ENCODE measurements around the gene FGF1. TPM values are rescaled to one million over a fixed set of nuclear protein-coding genes. Genes with fewer than 3 reads are reported as not detected.
"Not testable (repeated sequence)": the region's sequence is repeated elsewhere in the genome, so short reads cannot be mapped to it uniquely, and the experiment has no call there.

Gene FGF1
- total RNA-seq, 1 experiment from 2014 or later, result 3.2 TPM

- Histone ChIP-seq H3K4me2 (ENCODE audit: insufficient read depth, insufficient read length, low read length) (no peak overlapping the region), H3K4me1 (ENCODE audit: insufficient read depth, low read length) (no peaks in the 10 kb centered on the region), H2AK5ac (ENCODE audit: insufficient read length, low read length) (no peak overlapping the region), H4K5ac (ENCODE audit: insufficient read length, low read depth, low read length) (no peak overlapping the region), H3K27ac (ENCODE audit: insufficient read length, low read depth, low read length) (no peak overlapping the region), H2AFZ (ENCODE audit: low read length) (no peak overlapping the region), H2BK20ac (ENCODE audit: low read depth, low read length, poor library complexity, severe bottlenecking) (no peak overlapping the region), H3T11ph (ENCODE audit: low read length) (no peak overlapping the region), H2BK12ac (ENCODE audit: insufficient read length, low read depth, low read length) (no peak overlapping the region), H2BK15ac (ENCODE audit: low read depth, low read length) (no peak overlapping the region), H3K23me2 (ENCODE audit: insufficient read length, low read depth, low read length, poor library complexity, severe bottlenecking) (no peaks in the 10 kb centered on the region), H3K9ac (ENCODE audit: extremely low read depth, insufficient read length, low read length) (no peak overlapping the region), H3K23ac (ENCODE audit: insufficient read length, low read depth, low read length) (no peak overlapping the region), H4K20me1 (ENCODE audit: control insufficient read depth, insufficient read depth, insufficient read length) (no peaks in the 10 kb centered on the region), H3K18ac (ENCODE audit: insufficient read length, low read depth, low read length) (no peak overlapping the region), H3K4ac (ENCODE audit: low read depth, low read length) (no peak overlapping the region), H4K91ac (ENCODE audit: insufficient read length, low read depth, low read length) (no peak overlapping the region), H3K9me3 (ENCODE audit: control insufficient read depth, low read depth, low read length) (no peaks in the 10 kb centered on the region), H3K79me2 (ENCODE audit: insufficient read depth, low read length) (no peaks in the 10 kb centered on the region), H3K56ac (ENCODE audit: insufficient read length, low read depth, low read length) (no peak overlapping the region), H3K79me1 (ENCODE audit: insufficient read depth, low read depth, low read length, poor library complexity, severe bottlenecking) (no peaks in the 10 kb centered on the region), H3K27me3 (ENCODE audit: insufficient read depth, low read length) (no peaks in the 10 kb centered on the region), H4K8ac (replicated peaks; ENCODE audit: insufficient read length, low read depth, low read length) (no peak overlapping the region), H3K14ac (ENCODE audit: insufficient read depth, low read length) (no peak overlapping the region), H2BK5ac (ENCODE audit: insufficient read length, low read length) (no peak overlapping the region), H2BK120ac (ENCODE audit: low read depth, low read length, poor library complexity, severe bottlenecking) (no peak overlapping the region)
- Mint-ChIP-seq H3K9me3 (no peaks in the 10 kb centered on the region), H3K27me3 (ENCODE audit: low read depth) (no peaks in the 10 kb centered on the region; the same call in 1 of the 2 replicates), H3K36me3 (ENCODE audit: insufficient read depth in 1 of 3, low read depth in 3 of 3) (no peaks in the 10 kb centered on the region), H3K4me3 (no peak overlapping the region), H3K27ac (no peak overlapping the region; a peak in 1 of 7 replicates), H3K4me1 (peaks cover 6% of the 10 kb centered on the region in 2 experiments)
- WGBS (ENCODE audit: extremely low coverage, insufficient read length, low lambda C conversion rate), result no CpG with 5 or more reads among the region's 3 CpGs
- TF ChIP-seq CTCF (conservative IDR thresholded peaks at IDR 0.05), result no peak
- no peak for DNase-seq
Measured at GRCh38 chr5:142650060-142650459, 35.8 kb downstream of the FGF1 start.

GRCh38 chr5:142648108-142648507 lies 37.8 kb downstream of the FGF1 start:
- not testable (repeated sequence) for DNase-seq; H2BK12ac ChIP-seq (ENCODE audit: insufficient read length, low read depth, low read length); H3K4me3 Mint-ChIP-seq; H3K27ac Mint-ChIP-seq; H3K4me1 ChIP-seq (ENCODE audit: insufficient read depth, low read length); H4K5ac ChIP-seq (ENCODE audit: insufficient read length, low read depth, low read length); H3K36me3 Mint-ChIP-seq (ENCODE audit: insufficient read depth in 1 of 3, low read depth in 3 of 3); H3K14ac ChIP-seq (ENCODE audit: insufficient read depth, low read length); H4K8ac ChIP-seq (replicated peaks; ENCODE audit: insufficient read length, low read depth, low read length); H2BK15ac ChIP-seq (ENCODE audit: low read depth, low read length); H3K27me3 ChIP-seq (ENCODE audit: insufficient read depth, low read length); H3K79me1 ChIP-seq (ENCODE audit: insufficient read depth, low read depth, low read length, poor library complexity, severe bottlenecking); H2AK5ac ChIP-seq (ENCODE audit: insufficient read length, low read length); H3K23me2 ChIP-seq (ENCODE audit: insufficient read length, low read depth, low read length, poor library complexity, severe bottlenecking); H2BK120ac ChIP-seq (ENCODE audit: low read depth, low read length, poor library complexity, severe bottlenecking); H3K27ac ChIP-seq (ENCODE audit: insufficient read length, low read depth, low read length); H4K91ac ChIP-seq (ENCODE audit: insufficient read length, low read depth, low read length); H3K27me3 Mint-ChIP-seq (ENCODE audit: low read depth); H2BK20ac ChIP-seq (ENCODE audit: low read depth, low read length, poor library complexity, severe bottlenecking); H3K56ac ChIP-seq (ENCODE audit: insufficient read length, low read depth, low read length); H3K4ac ChIP-seq (ENCODE audit: low read depth, low read length); H3K23ac ChIP-seq (ENCODE audit: insufficient read length, low read depth, low read length); H3K79me2 ChIP-seq (ENCODE audit: insufficient read depth, low read length); H4K20me1 ChIP-seq (ENCODE audit: control insufficient read depth, insufficient read depth, insufficient read length); H3K9ac ChIP-seq (ENCODE audit: extremely low read depth, insufficient read length, low read length); H3K4me2 ChIP-seq (ENCODE audit: insufficient read depth, insufficient read length, low read length); H2BK5ac ChIP-seq (ENCODE audit: insufficient read length, low read length); H3K9me3 Mint-ChIP-seq; H3K9me3 ChIP-seq (ENCODE audit: control insufficient read depth, low read depth, low read length); H3T11ph ChIP-seq (ENCODE audit: low read length); H3K18ac ChIP-seq (ENCODE audit: insufficient read length, low read depth, low read length); H2AFZ ChIP-seq (ENCODE audit: low read length)
- peaks cover 17 to 18% of the 10 kb centered on the region in 2 experiments for H3K4me1 Mint-ChIP-seq
- WGBS (ENCODE audit: extremely low coverage, insufficient read length, low lambda C conversion rate), result no CpG with 5 or more reads among the region's 3 CpGs
